Neural crest cell (in vitro differentiated cells): ENCODE results near the gene NOTCH1. TPM values are rescaled to one million over a fixed set of nuclear protein-coding genes. Genes with fewer than 3 reads are reported as not detected.

Experiments
- DNase-seq: peaks from one replicate; pipeline ENCODE4 v3.0.0; 2021; ENCODE audit warnings: low read depth, mixed read lengths, low spot score
- H3K27ac Mint-ChIP-seq: one replicate; pipeline ENCODE4 v1.8.0; 2021; ENCODE audit warnings: mild to moderate bottlenecking, mixed read lengths; ENCODE audit not compliant: unreplicated experiment
- H3K27me3 Mint-ChIP-seq: 2 replicates; pipeline ENCODE4 v1.8.0; 2021; ENCODE audit warnings: low read depth, mild to moderate bottlenecking, mixed read lengths
- H3K36me3 Mint-ChIP-seq: 2 replicates; pipeline ENCODE4 v1.8.0; 2021; ENCODE audit warnings: low read depth, mild to moderate bottlenecking, mixed read lengths
- H3K4me1 Mint-ChIP-seq: 2 replicates; pipeline ENCODE4 v1.8.0; 2021; ENCODE audit warnings: mixed read lengths
- H3K4me3 Mint-ChIP-seq: one replicate; pipeline ENCODE4 v1.8.0; 2021; ENCODE audit warnings: mild to moderate bottlenecking, mixed read lengths
- H3K9me3 Mint-ChIP-seq: 2 replicates; pipeline ENCODE4 v1.8.0; 2021; ENCODE audit warnings: mixed read lengths
- CTCF ChIP-seq: fragments of 200-600 bp; sonication (generic); conservative IDR thresholded peaks from 2 replicates; pipeline ENCODE4 v1.5.0; 2021; ENCODE audit warnings: antibody characterized with exemption, mild to moderate bottlenecking
- total RNA-seq: library from RNA; stranded (reverse); gene quantifications from 2 replicates; pipeline ENCODE4 v1.2.1, GENCODE V29; 2021

NOTCH1 gene
- total RNA-seq, 1 donor from 2014 or later = 99.7 TPM

- DNase-seq = peak; percentile 93
- peaks cover 38% of the 10 kb centered on the region for H3K4me1 Mint-ChIP-seq
- no peaks in the 10 kb centered on the region for H3K36me3 Mint-ChIP-seq
- peak; percentile 89 for TF ChIP-seq CTCF
- peak overlapping the region; percentile 90 for H3K4me3 Mint-ChIP-seq
- H3K27ac Mint-ChIP-seq = peak overlapping the region; percentile 75
- H3K27me3 Mint-ChIP-seq = peaks cover 2% of the 10 kb centered on the region
- no peaks in the 10 kb centered on the region for H3K9me3 Mint-ChIP-seq
Measured at GRCh38 chr9:136485049-136486045, 60.5 kb downstream of the NOTCH1 start.

GRCh38 chr9:136484153-136485048, 61.4 kb downstream of the NOTCH1 start:
- H3K36me3 Mint-ChIP-seq = no peaks in the 10 kb centered on the region
- DNase-seq = no peak
- no peak for TF ChIP-seq CTCF
- H3K27me3 Mint-ChIP-seq = peaks cover 2% of the 10 kb centered on the region
- H3K4me3 Mint-ChIP-seq = peak overlapping the region; percentile 90
- no peak overlapping the region for H3K27ac Mint-ChIP-seq
- peaks cover 43% of the 10 kb centered on the region for H3K4me1 Mint-ChIP-seq
- H3K9me3 Mint-ChIP-seq = no peaks in the 10 kb centered on the region

GRCh38 chr9:136483589-136484152, 62.2 kb downstream of the NOTCH1 start:
- peak; percentile 95 for DNase-seq
- no peaks in the 10 kb centered on the region for H3K36me3 Mint-ChIP-seq
- no peak for TF ChIP-seq CTCF
- peaks cover 2% of the 10 kb centered on the region for H3K27me3 Mint-ChIP-seq
- H3K4me3 Mint-ChIP-seq = peak overlapping the region; percentile 94
- no peaks in the 10 kb centered on the region for H3K9me3 Mint-ChIP-seq
- H3K27ac Mint-ChIP-seq = peak overlapping the region; percentile 98
- peaks cover 43% of the 10 kb centered on the region for H3K4me1 Mint-ChIP-seq

GRCh38 chr9:136482793-136483588, 62.9 kb downstream of the NOTCH1 start, which contains the start of gene SEC16A:
Gene SEC16A, minus strand, starts transcription at chr9:136483040. Its CDS starts 5,425 bp downstream, at chr9:136477615.
- H3K4me3 Mint-ChIP-seq = peak within 1 kb of the TSS; percentile 94
- H3K9me3 Mint-ChIP-seq = no peaks in the 10 kb centered on the region
- no peak for TF ChIP-seq CTCF
- H3K36me3 Mint-ChIP-seq = no peaks in the 10 kb centered on the region
- H3K27ac Mint-ChIP-seq = peak within 1 kb of the TSS; percentile 99
- peaks cover 2% of the 10 kb centered on the region for H3K27me3 Mint-ChIP-seq
- peak; percentile 99 for DNase-seq
- H3K4me1 Mint-ChIP-seq = peaks cover 43% of the 10 kb centered on the region
